ENCODE measurements around the gene CYTH1.

DNA sequence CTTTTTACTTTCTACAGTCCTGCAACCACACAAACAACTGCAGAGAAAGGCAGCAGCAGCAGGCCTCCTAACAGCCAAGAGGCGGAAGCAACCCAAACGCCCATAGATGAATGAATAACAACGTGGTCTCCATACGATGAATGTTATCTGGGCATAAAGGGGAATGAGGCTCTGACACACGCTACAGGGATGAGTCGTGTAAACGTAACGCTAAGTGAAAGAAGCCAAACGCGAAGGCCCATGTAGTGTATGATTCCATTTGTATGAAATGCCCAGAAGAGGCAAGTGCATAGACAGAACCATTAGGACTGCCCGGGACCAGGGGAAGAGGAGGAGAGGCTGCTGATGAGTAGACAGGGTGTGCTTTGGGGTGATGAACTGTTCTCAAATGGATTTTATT lies 110.1 kb downstream of the CYTH1 start:
- no peak for TF ChIP-seq EZH2 (IDR thresholded peaks at IDR 0.05; ENCODE audit: insufficient read depth, low read length)
- TF ChIP-seq, protein P1, sequence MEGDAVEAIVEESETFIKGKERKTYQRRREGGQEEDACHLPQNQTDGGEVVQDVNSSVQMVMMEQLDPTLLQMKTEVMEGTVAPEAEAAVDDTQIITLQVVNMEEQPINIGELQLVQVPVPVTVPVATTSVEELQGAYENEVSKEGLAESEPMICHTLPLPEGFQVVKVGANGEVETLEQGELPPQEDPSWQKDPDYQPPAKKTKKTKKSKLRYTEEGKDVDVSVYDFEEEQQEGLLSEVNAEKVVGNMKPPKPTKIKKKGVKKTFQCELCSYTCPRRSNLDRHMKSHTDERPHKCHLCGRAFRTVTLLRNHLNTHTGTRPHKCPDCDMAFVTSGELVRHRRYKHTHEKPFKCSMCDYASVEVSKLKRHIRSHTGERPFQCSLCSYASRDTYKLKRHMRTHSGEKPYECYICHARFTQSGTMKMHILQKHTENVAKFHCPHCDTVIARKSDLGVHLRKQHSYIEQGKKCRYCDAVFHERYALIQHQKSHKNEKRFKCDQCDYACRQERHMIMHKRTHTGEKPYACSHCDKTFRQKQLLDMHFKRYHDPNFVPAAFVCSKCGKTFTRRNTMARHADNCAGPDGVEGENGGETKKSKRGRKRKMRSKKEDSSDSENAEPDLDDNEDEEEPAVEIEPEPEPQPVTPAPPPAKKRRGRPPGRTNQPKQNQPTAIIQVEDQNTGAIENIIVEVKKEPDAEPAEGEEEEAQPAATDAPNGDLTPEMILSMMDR (IDR thresholded peaks at IDR 0.05; ENCODE audit: insufficient read depth, low read depth, low read length) = no peak

Measured in astrocyte (in vitro differentiated cells and primary cell).